ENCODE results near the gene RNF40. TPM values are rescaled to one million over a fixed set of nuclear protein-coding genes. Genes with fewer than 3 reads are reported as not detected.

RNF40 gene
- total RNA-seq, 1 experiment from 2014 or later = 107 TPM

Other genes starting within 250 kb of the RNF40 start
- gene ZNF768, start 235.8 kb upstream of the RNF40 start, total RNA-seq (2014; rRNA removed; shearing (Covaris generic); ENCODE audit: low replicate concordance) = 97.6 and 99.4 TPM in 2 replicates
- gene ZNF747, start 227.5 kb upstream of the RNF40 start, total RNA-seq (2014; rRNA removed; shearing (Covaris generic); ENCODE audit: low replicate concordance) = 29.1 and 46.8 TPM in 2 replicates
- 9.0 and 9.1 TPM in 2 replicates for gene ZNF764, start 203.9 kb upstream of the RNF40 start, total RNA-seq (2014; rRNA removed; shearing (Covaris generic); ENCODE audit: low replicate concordance)
- gene ZNF688, start 190.6 kb upstream of the RNF40 start, total RNA-seq (2014; rRNA removed; shearing (Covaris generic); ENCODE audit: low replicate concordance) = 30.5 and 31.2 TPM in 2 replicates
- gene ZNF785, start 176.6 kb upstream of the RNF40 start, total RNA-seq (2014; rRNA removed; shearing (Covaris generic); ENCODE audit: low replicate concordance) = 2.8 and 7.6 TPM in 2 replicates
- gene ZNF689, start 151.9 kb upstream of the RNF40 start, total RNA-seq (2014; rRNA removed; shearing (Covaris generic); ENCODE audit: low replicate concordance) = 7.0 and 12.0 TPM in 2 replicates
- 7.0 and 8.8 TPM in 2 replicates for gene PRR14, start 111.4 kb upstream of the RNF40 start, total RNA-seq (2014; rRNA removed; shearing (Covaris generic); ENCODE audit: low replicate concordance)
- gene FBRS, start 103.9 kb upstream of the RNF40 start, total RNA-seq (2014; rRNA removed; shearing (Covaris generic); ENCODE audit: low replicate concordance) = 18.2 and 19.7 TPM in 2 replicates
- 9.4 and 19.0 TPM in 2 replicates for gene SRCAP, start 63.2 kb upstream of the RNF40 start, total RNA-seq (2014; rRNA removed; shearing (Covaris generic); ENCODE audit: low replicate concordance)
- 32.0 and 53.5 TPM in 2 replicates for gene PHKG2, start 13.9 kb upstream of the RNF40 start, total RNA-seq (2014; rRNA removed; shearing (Covaris generic); ENCODE audit: low replicate concordance)
- gene CFAP119, start 260 bp upstream of the RNF40 start, total RNA-seq (2014; rRNA removed; shearing (Covaris generic); ENCODE audit: low replicate concordance) = 7.2 and 12.3 TPM in 2 replicates
- gene ZNF629, start 24.9 kb downstream of the RNF40 start, total RNA-seq (2014; rRNA removed; shearing (Covaris generic); ENCODE audit: low replicate concordance) = 14.0 and 17.5 TPM in 2 replicates
- gene BCL7C, start 131.8 kb downstream of the RNF40 start, total RNA-seq (2014; rRNA removed; shearing (Covaris generic); ENCODE audit: low replicate concordance) = 154 and 157 TPM in 2 replicates
- 0.84 and 2.9 TPM in 2 replicates for gene CTF1, start 134.3 kb downstream of the RNF40 start, total RNA-seq (2014; rRNA removed; shearing (Covaris generic); ENCODE audit: low replicate concordance)
- 51.9 and 58.5 TPM in 2 replicates for gene FBXL19, start 161.2 kb downstream of the RNF40 start, total RNA-seq (2014; rRNA removed; shearing (Covaris generic); ENCODE audit: low replicate concordance)
- gene ORAI3, start 186.7 kb downstream of the RNF40 start, total RNA-seq (2014; rRNA removed; shearing (Covaris generic); ENCODE audit: low replicate concordance) = 82.7 and 96.5 TPM in 2 replicates
- 0.81 and 1.2 TPM in 2 replicates for gene SETD1A, start 195.4 kb downstream of the RNF40 start, total RNA-seq (2014; rRNA removed; shearing (Covaris generic); ENCODE audit: low replicate concordance)
- gene HSD3B7, start 222.9 kb downstream of the RNF40 start, total RNA-seq (2014; rRNA removed; shearing (Covaris generic); ENCODE audit: low replicate concordance) = 73.0 and 95.3 TPM in 2 replicates
- gene STX1B, start 248.3 kb downstream of the RNF40 start, total RNA-seq (2014; rRNA removed; shearing (Covaris generic); ENCODE audit: low replicate concordance) = 0.46 TPM in 1 of 2 replicates, not detected in the other